Neural progenitor cell (in vitro differentiated cells): ENCODE data around the gene ELMOD2. TPM values are rescaled to one million over a fixed set of nuclear protein-coding genes. Genes with fewer than 3 reads are reported as not detected.

Experiments
- DNase-seq: peaks from one replicate; pipeline ENCODE4 v3.0.0-alpha.2; 2016; ENCODE audit warnings: low spot score
- H2AFZ ChIP-seq: fragments of 200-600 bp; sonication (generic); replicated peaks from 2 replicates; pipeline ENCODE4 v1.6.1; 2016; ENCODE audit warnings: antibody characterized with exemption
- H3F3A ChIP-seq: fragments of 200-600 bp; sonication (generic); 2 replicates; pipeline ENCODE4 v1.6.1; 2016; ENCODE audit warnings: antibody characterized with exemption, low read depth
- H3K27ac ChIP-seq: fragments of 200-600 bp; sonication (generic); 2 replicates; pipeline ENCODE4 v1.5.1; 2016; ENCODE audit warnings: mild to moderate bottlenecking
- H3K27me3 ChIP-seq: fragments of 200-600 bp; sonication (generic); 2 replicates; pipeline ENCODE4 v1.6.1; 2016; ENCODE audit warnings: mild to moderate bottlenecking, moderate library complexity
- H3K36me3 ChIP-seq: fragments of 200-600 bp; sonication (generic); 2 replicates; pipeline ENCODE4 v1.5.1; 2016
- H3K4me1 ChIP-seq: fragments of 200-600 bp; sonication (generic); 2 replicates; pipeline ENCODE4 v1.6.1; 2016; ENCODE audit warnings: mixed run types
- H3K4me2 ChIP-seq: fragments of 200-600 bp; sonication (generic); 2 replicates; pipeline ENCODE4 v1.6.1; 2016
- H3K4me3 ChIP-seq: fragments of 200-600 bp; sonication (generic); 2 replicates; pipeline ENCODE4 v1.5.1; 2016
- H3K79me2 ChIP-seq: fragments of 200-600 bp; sonication (generic); 2 replicates; pipeline ENCODE4 v1.6.1; 2016; ENCODE audit warnings: low read depth
- H3K9ac ChIP-seq: fragments of 200-600 bp; sonication (generic); 2 replicates; pipeline ENCODE4 v1.6.1; 2016
- H3K9me3 ChIP-seq: fragments of 200-600 bp; sonication (generic); 2 replicates; pipeline ENCODE4 v1.5.1; 2016; ENCODE audit warnings: low read depth
- H4K20me1 ChIP-seq: fragments of 200-600 bp; sonication (generic); 2 replicates; pipeline ENCODE4 v1.6.1; 2016; ENCODE audit warnings: low read depth
- H3K27ac Mint-ChIP-seq: 3 replicates; pipeline ENCODE4 v1.8.0; 2021; ENCODE audit warnings: mixed read lengths
- H3K27me3 Mint-ChIP-seq: 2 replicates; pipeline ENCODE4 v1.8.0; 2022; ENCODE audit warnings: low read depth, mild to moderate bottlenecking, inconsistent platforms, moderate library complexity, mixed read lengths; ENCODE audit not compliant: insufficient read depth
- H3K36me3 Mint-ChIP-seq: 3 replicates; pipeline ENCODE4 v1.8.0; 2021; ENCODE audit warnings: mixed read lengths
- H3K4me1 Mint-ChIP-seq: 3 replicates; pipeline ENCODE4 v1.8.0; 2021; ENCODE audit warnings: mixed read lengths
- H3K4me3 Mint-ChIP-seq: 3 replicates; pipeline ENCODE4 v1.8.0; 2021; ENCODE audit warnings: mild to moderate bottlenecking, moderate library complexity, mixed read lengths
- H3K9me3 Mint-ChIP-seq: 3 replicates; pipeline ENCODE4 v1.8.0; 2020; ENCODE audit warnings: mixed read lengths
- CTCF ChIP-seq: fragments of 200-600 bp; sonication (generic); IDR thresholded peaks from 2 replicates; pipeline ENCODE4 v1.5.1; 2017; ENCODE audit warnings: antibody characterized with exemption, mild to moderate bottlenecking
- EZH2 ChIP-seq: fragments of 200-600 bp; sonication (generic); IDR thresholded peaks from 2 replicates; pipeline ENCODE4 v1.6.1; 2017; ENCODE audit warnings: antibody characterized with exemption, mild to moderate bottlenecking, moderate library complexity
- EZH2phosphoT487 ChIP-seq: fragments of 200-600 bp; sonication (generic); IDR thresholded peaks from 2 replicates; pipeline ENCODE4 v1.6.1; 2017; ENCODE audit warnings: antibody characterized with exemption
- total RNA-seq: library from RNA; depleted of rRNA; stranded (reverse); fragments of >200 nt; gene quantifications from 2 replicates; pipeline ENCODE4 v1.2.3, GENCODE V29; 2015; ENCODE audit warnings: low replicate concordance

ELMOD2 gene
- total RNA-seq, 1 donor from 2014 or later: 128 TPM

- no peaks in the 10 kb centered on the region for H3K27me3 Mint-ChIP-seq
- no peaks in the 10 kb centered on the region for H3K9me3 ChIP-seq
Measured at GRCh38 chr4:140579278-140579677, 55.3 kb downstream of the ELMOD2 start.

DNA sequence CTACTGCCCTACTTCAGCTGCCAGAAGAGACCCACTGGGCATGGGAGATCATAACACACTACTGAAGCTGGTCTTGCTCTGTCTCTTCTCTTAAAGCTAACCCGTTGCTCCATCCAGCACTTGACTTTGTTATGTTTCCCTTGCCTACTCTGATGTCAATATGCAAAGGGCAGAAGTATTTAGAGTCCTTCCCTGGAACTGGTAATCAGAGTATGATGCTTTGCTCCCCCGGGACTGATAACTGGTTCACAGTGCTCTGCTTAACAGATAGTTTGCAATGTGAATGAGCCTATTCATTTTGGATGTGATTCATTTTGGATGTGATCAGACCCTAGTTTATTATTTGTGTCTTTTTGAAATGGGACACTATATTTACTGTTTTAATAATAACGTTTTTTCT, 57.1 kb downstream of the ELMOD2 start:
- H3K9me3 ChIP-seq: no peaks in the 10 kb centered on the region
- Mint-ChIP-seq H3K4me1 (peaks cover 10% of the 10 kb centered on the region), H3K4me3 (no peak overlapping the region), H3K27me3 (no peaks in the 10 kb centered on the region), H3K9me3 (no peaks in the 10 kb centered on the region), H3K27ac (no peak overlapping the region), H3K36me3 (no peaks in the 10 kb centered on the region)
- no peak overlapping the region for H2AFZ ChIP-seq
- H3K27ac ChIP-seq: no peak overlapping the region
- H3K4me1 ChIP-seq: no peaks in the 10 kb centered on the region
- H3K27me3 ChIP-seq: peaks cover 35% of the 10 kb centered on the region
- DNase-seq: no peak
- no peak overlapping the region for H3K4me3 ChIP-seq
- no peaks in the 10 kb centered on the region for H4K20me1 ChIP-seq
- H3K79me2 ChIP-seq: no peaks in the 10 kb centered on the region
- H3K4me2 ChIP-seq: no peak overlapping the region
- no peaks in the 10 kb centered on the region for H3F3A ChIP-seq
- H3K36me3 ChIP-seq: no peaks in the 10 kb centered on the region
- H3K9ac ChIP-seq: no peak overlapping the region
- TF ChIP-seq EZH2phosphoT487 (no peak), EZH2 (no peak), CTCF (no peak)

More at GRCh38 chr4:140579278-140579677, 55.3 kb downstream of the ELMOD2 start:
- H3K4me2 ChIP-seq: no peak overlapping the region
- no peak overlapping the region for H3K9ac ChIP-seq
- Mint-ChIP-seq H3K4me1 (peaks cover 9% of the 10 kb centered on the region), H3K4me3 (no peak overlapping the region), H3K27ac (no peak overlapping the region), H3K36me3 (no peaks in the 10 kb centered on the region), H3K9me3 (no peaks in the 10 kb centered on the region)
- H3F3A ChIP-seq: no peaks in the 10 kb centered on the region
- DNase-seq: no peak
- no peak overlapping the region for H2AFZ ChIP-seq
- no peaks in the 10 kb centered on the region for H4K20me1 ChIP-seq
- no peak for TF ChIP-seq CTCF
- TF ChIP-seq EZH2phosphoT487: no peak
- TF ChIP-seq EZH2: no peak
- no peak overlapping the region for H3K27ac ChIP-seq
- H3K27me3 ChIP-seq: peaks cover 35% of the 10 kb centered on the region
- no peaks in the 10 kb centered on the region for H3K36me3 ChIP-seq
- no peak overlapping the region for H3K4me3 ChIP-seq
- H3K4me1 ChIP-seq: peaks cover 7% of the 10 kb centered on the region
- H3K79me2 ChIP-seq: no peaks in the 10 kb centered on the region

GRCh38 chr4:140584439-140584838, 60.5 kb downstream of the ELMOD2 start:
- Histone ChIP-seq H3K9me3 (no peaks in the 10 kb centered on the region), H3K4me2 (no peak overlapping the region), H3K4me1 (no peaks in the 10 kb centered on the region), H2AFZ (no peak overlapping the region), H3K4me3 (no peak overlapping the region), H3F3A (no peaks in the 10 kb centered on the region), H3K27me3 (peaks cover 13% of the 10 kb centered on the region), H3K79me2 (no peaks in the 10 kb centered on the region), H3K36me3 (no peaks in the 10 kb centered on the region), H3K9ac (no peak overlapping the region), H3K27ac (no peak overlapping the region), H4K20me1 (no peaks in the 10 kb centered on the region)
- no peak for DNase-seq
- TF ChIP-seq CTCF: no peak
- TF ChIP-seq EZH2phosphoT487: no peak
- TF ChIP-seq EZH2: no peak
- Mint-ChIP-seq H3K4me1 (peaks cover 10% of the 10 kb centered on the region), H3K4me3 (no peak overlapping the region), H3K27ac (peak overlapping the region; percentile 4), H3K27me3 (no peaks in the 10 kb centered on the region), H3K36me3 (no peaks in the 10 kb centered on the region), H3K9me3 (no peaks in the 10 kb centered on the region)

GRCh38 chr4:140595065-140595464, 71.1 kb downstream of the ELMOD2 start:
- H3K4me1 ChIP-seq: no peaks in the 10 kb centered on the region
- TF ChIP-seq EZH2phosphoT487 (no peak), EZH2 (no peak), CTCF (peak; percentile 64)
- no peak overlapping the region for H3K4me3 ChIP-seq
- no peaks in the 10 kb centered on the region for H3K36me3 ChIP-seq
- H2AFZ ChIP-seq: no peak overlapping the region
- Mint-ChIP-seq H3K4me3 (no peak overlapping the region), H3K27ac (no peak overlapping the region), H3K27me3 (no peaks in the 10 kb centered on the region), H3K9me3 (peaks cover 2% of the 10 kb centered on the region), H3K36me3 (no peaks in the 10 kb centered on the region), H3K4me1 (no peaks in the 10 kb centered on the region)
- H3K27ac ChIP-seq: no peak overlapping the region
- H3K27me3 ChIP-seq: peaks cover 15% of the 10 kb centered on the region
- no peak overlapping the region for H3K9ac ChIP-seq
- H3K9me3 ChIP-seq: no peaks in the 10 kb centered on the region
- no peak overlapping the region for H3K4me2 ChIP-seq
- DNase-seq: peak; percentile 23
- no peaks in the 10 kb centered on the region for H3K79me2 ChIP-seq
- no peaks in the 10 kb centered on the region for H3F3A ChIP-seq
- H4K20me1 ChIP-seq: no peaks in the 10 kb centered on the region
